NCI-H82 treated with DMSO at 0.1 percent for 48 hours (cell line): ENCODE measurements around the gene KRTAP5-9.
"Not testable (repeated sequence)": the region's sequence is repeated elsewhere in the genome, so short reads cannot be mapped to it uniquely, and the experiment has no call there.

ENCODE experiments used
- DNase-seq: peaks from one replicate; lab custom pipeline; 2025; ENCODE audit not compliant: unreplicated experiment; lab: John Stamatoyannopoulos, UW

KRTAP5-9 gene

DNA sequence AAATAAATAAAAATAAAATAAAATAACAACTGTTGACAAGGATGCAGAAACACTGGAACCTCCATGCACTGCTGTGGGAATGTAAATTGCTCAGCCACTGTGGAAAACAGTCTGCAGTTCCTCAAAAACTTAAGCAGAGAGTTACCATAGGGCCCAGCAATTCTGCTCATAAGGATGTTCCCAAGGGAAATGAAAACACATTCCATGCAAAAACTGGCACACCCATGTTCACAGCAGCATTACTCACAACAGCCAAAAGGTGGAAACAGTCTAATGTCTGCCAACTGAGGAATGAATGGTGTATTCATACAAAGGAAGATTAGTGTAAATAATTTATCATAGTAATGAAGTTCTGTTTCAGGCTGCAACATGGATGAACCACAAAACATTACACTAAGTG, 13.9 kb downstream of the KRTAP5-9 start:
- DNase-seq: no peak

DNA sequence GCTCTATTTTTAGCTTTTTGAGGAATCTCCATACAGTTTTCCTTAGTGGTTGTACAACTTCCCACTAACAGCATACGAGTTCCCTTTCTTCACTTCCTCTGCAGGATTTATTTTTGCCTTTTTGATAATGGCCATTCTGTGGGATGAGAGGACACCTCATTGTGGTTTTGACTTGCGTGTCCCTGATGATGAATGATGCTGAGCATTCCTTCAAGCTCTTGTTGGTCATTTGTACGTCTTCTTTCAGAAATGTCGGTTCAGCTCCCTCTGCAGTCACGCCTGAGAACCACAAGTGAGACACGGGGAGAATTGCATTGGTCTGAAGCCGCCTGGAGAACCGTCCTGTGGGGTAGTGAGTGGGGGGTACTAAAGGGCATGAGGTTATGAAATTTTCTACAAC, 15.2 kb downstream of the KRTAP5-9 start:
- no peak for DNase-seq

DNA sequence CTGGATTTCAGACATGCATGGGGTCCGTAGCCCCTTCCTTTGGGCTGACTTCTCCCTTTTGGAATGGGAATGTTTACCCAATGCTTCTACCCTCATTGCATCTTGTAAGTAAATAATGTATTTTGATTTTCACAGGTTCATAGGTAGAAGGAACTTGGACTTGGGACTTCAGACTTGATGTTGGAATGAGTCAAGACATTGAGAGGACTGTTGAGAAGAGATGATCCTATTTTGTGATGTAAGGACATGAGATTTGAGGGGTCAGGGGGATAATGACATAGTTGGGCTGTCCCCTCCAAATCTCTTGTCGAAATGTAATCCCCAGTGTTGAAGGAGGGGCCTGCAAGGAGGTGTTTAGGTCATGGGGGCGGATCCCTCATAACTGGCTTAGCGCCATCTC, 16.2 kb downstream of the KRTAP5-9 start:
- DNase-seq: no peak

DNA sequence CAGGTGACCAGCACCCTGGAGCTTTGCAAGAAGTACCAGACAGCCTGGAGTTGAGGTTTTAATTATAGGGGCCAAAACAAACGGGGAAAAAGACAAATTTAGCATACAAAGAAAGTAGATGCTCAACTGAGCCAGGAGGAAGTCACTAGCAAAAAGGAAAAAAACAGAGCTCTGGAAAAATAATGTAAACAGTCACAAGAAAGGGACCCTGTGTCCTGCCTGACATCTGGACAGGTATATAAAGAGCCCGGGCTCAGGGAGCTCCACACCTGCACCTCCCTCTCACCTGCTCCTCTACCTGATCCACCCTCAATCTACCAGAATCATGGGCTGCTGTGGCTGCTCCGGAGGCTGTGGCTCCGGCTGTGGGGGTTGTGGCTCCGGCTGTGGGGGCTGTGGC, 17.0 kb downstream of the KRTAP5-9 start, which contains the start of gene KRTAP5-10:
TSS of gene KRTAP5-10 (plus strand) at position 301 of the 400 bp plus-strand sequence. CDS start at position 326, 25 bp downstream.
- DNase-seq: no peak

DNA sequence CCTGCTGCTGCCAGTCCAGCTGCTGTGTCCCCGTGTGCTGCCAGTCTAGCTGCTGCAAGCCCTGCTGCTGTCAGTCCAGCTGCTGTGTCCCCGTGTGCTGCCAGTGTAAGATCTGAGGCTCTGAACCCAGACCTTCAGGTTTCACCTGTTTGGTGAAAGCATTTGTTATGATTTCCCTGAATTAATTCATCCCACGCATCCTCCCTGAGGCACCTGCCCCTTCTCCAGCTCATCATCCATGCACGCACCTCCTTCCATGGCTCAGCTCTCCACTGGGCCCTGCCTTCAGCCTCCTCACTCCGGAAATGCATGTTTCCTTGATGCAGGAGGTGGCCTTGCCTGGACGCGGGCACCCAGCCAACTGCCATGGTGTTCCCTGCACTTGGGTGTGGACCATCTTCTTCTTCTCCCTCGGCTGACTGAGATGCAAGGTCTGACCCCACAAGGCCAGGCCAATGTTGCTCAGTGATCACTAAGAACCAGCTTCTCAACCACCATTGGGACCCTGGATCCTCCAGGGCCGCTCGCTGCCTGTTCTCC, 17.9 kb downstream of the KRTAP5-9 start:
- no peak for DNase-seq

DNA sequence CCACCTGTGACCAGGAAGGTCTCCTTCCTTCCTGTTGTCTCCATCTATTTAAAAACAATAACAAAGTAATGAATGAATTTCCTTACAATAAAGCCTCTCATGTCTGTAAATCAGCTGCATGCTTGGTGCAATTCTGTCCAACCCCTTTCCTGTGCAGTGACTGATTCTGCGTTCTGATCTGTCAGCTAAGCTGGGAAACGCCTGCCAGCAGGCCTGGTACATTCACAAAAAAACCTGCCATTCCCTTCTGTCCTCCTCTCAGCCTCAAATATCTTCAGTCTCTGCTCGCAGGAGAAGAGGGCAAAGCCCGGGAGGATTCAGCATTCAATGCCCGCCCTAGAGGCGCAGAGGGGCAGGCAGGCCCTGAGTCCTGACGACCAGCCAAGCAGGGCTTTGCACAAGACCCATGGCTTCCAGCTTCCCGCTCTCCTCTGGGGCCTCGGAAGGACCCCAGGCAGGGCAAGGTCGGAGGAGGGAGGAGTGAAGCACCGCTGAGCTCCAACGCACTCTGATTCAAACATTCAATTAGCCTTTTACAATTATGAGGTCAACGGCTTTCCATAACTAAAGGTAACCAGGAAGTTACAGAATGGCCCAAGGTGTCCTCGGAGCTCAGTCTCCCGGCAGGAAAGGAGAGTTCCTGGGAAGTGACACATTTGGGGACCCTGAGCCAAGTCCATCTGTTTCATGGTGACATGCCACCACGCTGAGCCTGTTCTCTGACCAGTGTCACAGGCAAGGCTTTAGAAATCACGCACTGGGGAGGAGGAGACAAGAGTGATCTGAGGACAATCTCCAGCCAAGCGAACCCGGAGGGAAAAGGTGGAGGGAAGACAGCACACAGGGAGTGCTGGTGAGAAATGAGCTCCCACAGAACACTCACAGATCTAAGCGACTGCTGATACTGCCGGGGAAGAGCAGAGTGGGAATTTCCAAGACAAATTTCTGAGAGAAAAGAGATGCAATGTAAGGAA, 18.7 kb downstream of the KRTAP5-9 start:
- DNase-seq: not testable (repeated sequence)

DNA sequence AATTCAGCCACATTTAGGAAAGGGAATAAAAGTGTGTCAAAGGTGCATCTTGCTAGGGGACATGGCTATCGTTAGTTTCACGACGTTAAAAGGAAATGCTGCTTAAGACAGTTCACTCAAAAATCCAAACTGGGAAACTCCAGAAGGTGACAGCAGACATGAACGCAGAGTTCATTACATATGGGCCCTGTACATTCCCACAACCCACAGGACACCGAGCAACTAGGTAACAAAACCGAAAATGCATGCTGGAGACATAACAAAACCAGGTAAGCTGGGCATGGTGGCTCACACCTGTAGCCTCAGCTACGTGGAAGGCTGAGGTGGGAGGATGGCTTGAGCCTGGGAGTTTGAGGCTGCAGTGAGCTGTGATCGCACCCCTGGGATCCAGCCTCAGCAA, 19.4 kb downstream of the KRTAP5-9 start:
- not testable (repeated sequence) for DNase-seq

DNA sequence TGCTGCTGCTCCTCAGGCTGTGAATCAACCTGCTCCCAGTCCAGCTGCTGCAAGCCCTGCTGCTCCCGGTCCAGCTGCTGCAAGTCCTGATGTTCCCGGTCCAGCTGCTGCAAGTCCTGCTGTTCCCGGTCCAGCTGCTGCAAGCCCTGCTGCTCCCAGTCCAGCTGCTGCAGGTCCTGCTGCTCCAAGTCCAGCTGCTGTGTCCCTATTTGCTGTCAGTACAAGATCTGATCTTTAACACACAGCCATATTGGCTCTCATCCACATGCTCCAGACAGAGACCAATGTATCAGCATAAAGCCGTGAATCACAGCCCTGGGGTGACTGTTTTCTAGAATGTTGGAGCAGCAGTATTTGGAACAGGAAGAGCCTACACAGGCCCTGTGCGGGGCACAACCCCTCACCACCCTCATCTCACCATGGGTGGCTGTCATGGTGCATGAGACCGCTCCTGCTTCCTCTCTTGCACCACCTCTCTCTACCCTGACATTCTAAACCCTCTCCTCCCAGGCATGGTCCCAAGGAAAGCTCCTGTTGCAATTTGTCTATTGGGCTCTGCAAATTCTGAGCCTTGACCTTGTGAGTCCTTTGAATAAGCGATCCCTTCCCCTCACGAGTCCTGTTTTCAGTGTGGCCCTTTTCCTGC, 20.6 kb downstream of the KRTAP5-9 start:
- no peak for DNase-seq

DNA sequence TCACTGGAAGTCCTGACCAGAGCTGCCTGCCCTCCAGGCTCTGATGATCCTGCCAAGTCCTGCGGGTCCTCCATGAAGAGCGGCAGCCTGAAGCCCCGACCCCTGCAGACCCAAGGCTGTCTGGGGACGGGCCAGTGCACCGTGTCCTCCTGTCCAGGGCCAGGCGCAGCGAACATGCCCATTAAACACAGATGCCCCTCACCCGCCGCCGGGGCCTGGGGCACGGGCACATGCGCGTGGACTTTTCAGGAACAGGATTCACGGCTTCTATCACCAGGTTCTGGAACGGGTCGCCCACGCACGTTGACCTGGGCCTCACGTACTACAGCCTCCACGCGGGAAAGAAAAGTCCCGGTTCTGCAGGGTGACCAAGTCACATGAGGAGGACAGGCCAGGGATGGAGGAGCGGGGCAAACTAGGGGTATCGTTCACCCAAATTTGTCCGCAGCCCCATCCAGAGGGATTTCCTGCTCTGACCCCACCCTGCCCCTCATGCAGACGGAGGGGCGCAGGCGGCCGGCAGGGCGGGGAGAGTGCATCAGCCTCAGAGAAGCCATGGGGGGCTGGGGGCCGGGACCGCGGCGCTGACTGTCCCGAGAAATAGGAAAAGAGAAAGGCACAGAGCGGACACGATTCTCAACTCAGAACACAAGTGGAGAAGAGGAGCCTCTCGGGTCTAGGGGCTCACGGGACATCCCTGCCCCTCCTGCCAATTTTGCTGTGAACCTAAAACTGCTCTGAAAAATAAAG, 23.1 kb downstream of the KRTAP5-9 start:
- DNase-seq: not testable (repeated sequence)

DNA sequence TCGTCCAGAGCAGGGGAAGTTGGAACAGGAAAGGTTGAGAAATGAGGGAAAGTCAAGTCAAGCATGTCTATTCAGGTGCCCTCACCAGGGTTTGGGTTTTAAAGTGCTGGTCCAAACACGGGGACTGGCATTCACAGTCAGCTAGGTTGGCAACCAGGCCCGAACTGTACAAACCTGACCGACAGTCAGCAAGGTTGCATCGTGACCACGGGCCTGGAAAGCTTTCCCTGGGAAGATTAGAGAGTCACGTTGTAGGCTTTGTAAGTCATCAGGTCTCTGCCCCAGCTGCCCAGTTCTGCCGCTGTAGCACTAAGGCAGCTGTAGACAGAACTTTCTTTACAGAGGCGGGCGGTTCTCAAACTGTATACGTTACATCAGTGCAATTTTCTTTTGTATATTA, 24.6 kb downstream of the KRTAP5-9 start:
- DNase-seq: no peak

DNA sequence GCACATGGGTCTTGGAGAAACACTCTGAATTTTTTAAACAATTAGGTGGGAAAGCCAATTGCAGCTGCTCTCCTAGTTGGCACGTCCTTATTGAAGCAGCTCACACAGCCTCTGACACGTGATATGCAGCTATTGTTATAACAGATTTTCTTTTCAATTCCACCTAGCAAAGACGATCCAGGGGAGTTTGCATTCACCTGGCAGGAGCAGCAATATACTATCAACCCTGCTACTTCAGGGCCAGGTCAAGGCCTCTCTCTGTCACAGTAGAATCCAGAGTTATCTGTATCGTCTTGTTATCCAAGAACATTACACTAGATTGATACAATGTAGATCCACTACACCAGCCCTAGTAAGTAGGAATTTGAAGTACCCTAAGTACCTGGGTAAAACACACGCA, 26.2 kb downstream of the KRTAP5-9 start:
- no peak for DNase-seq

DNA sequence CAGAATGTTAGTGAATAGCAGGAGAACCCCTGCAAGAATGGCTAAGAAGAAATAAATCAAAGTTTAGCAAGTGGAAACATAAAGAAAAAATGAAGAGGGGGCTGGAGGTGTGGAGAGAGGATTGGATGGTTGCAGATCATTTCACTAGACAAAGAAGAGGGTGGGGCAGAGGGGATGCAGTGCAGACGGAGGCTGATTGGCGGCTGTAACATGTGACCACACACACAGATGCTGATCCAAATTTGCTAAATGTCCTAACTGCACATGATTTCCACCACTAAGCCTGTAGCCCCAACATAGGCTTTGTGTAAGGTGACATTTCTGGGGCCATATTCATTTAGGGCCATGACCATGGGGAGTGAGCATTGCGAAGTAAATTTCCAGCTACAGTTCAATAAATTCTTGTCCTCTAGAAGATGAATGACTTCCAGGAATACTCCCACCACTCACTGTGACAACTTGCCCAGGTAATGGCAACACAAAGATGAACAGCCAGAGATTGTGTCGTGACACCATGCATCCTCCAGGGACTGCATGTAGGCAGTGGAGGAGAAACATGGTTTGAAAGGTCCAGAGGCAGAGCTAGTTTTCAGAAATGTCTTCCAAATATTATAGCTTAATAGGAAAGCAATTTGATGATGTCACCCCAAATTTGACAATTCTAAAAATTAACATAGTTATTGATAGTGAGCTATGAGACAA, 27.7 kb downstream of the KRTAP5-9 start:
- DNase-seq: no peak

DNA sequence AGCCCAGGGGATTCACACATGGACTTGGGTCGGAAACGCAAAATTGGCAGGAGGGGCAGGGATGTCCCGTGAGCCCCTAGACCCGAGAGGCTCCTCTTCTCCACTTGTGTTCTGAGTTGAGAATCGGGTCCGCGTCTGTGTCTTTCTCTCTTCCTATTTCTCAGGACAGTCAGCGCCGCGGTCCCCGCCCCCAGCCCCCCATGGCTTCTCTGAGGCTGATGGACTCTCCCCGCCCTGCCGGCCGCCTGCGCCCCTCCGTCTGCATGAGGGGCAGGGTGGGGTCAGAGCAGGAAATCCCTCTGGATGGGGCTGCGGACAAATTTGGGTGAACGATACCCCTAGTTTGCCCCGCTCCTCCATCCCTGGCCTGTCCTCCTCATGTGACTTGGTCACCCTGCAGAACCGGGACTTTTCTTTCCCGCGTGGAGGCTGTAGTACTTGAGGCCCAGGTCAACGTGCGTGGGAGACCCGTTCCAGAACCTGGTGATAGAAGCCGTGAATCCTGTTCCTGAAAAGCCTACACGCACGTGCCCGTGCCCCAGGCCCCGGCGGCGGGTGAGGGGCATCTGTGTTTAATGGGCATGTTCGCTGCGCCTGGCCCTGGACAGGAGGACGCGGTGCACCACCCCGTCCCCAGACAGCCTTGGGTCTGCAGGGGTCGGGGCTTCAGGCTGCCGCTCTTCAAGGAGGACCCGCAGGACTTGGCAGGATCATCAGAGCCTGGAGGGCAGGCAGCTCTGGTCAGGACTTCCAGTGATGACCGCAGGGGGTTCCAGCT, 28.7 kb downstream of the KRTAP5-9 start:
- DNase-seq: not testable (repeated sequence)

DNA sequence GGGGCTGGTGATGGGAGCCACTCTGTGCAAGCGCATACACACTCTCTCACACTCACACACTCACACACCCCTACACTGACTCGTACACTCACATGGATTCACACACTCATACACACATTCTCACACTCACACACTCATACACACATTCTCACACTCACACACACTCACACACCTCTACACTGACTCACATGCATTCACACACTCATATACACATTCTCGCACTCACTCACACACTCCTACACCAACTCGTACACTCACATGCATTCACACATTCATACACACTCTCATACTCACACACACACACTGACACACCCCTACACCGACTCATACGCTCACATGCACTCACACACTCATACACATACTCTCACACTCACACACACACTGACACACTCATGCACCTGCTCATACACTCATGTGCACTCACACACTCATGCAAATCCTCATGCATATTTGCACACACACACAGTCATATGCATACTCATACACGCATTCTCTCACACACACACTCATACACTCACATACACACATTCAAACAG, 29.3 kb downstream of the KRTAP5-9 start:
- DNase-seq: no peak

DNA sequence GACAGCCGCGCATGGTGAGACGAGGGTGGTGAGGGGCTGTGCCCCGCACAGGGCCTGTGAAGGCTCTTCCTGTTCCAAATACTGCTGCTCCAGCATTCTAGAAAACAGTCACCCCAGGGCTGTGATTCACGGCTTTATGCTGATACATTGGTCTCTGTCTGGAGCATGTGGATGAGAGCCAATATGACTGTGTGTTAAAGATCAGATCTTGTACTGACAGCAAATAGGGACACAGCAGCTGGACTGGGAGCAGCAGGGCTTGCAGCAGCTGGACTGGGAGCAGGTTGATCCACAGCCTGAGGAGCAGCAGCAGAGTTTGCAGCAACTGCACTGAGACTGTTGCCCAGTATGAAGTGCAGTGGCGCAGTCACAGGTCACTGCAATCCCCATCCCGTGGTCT, 31.3 kb downstream of the KRTAP5-9 start:
- not testable (repeated sequence) for DNase-seq

DNA sequence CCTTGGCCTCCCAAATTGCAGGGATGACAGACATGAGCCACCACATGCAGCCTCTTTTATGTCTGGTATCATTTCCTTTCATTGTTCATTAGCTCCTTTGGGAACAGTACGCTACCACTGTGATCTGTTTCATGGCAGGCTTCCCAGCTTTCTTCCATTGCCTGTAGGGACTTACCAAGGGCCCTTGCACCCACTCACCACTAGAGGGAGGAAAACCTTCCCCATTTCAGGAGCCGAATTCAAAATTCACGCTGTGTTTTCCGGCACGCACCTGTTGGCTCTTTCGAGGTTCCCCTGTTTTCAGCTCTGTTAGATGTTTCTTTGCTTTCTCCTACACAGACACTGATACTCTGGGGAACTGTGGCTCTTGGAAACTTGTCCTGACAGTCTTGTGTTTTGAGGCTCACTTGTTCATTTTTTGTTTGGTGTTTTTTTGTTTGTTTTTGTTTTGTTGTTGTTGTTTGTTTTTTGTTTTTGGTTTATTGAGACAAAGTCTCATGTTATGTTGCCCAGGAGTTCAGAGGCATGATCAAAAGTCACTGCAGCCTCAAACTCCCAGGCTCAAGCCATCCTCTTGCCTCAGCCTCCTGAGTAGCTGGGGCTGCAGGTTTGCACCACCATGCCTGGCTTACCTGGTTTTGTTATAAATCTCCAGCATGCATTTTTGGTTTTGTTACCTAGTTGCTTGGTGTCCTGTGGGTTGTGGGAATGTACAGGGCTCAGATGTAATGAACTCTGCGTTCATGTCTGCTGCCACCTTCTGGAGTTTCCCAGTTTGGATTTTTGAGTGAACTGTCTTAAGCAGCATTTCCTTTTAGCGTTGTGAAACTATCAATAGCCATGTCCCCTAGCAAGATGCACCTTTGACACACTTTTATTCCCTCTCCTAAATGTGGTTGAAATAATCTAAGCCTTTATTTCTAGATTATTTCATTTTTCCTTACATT, 32.1 kb downstream of the KRTAP5-9 start:
- DNase-seq: no peak

DNA sequence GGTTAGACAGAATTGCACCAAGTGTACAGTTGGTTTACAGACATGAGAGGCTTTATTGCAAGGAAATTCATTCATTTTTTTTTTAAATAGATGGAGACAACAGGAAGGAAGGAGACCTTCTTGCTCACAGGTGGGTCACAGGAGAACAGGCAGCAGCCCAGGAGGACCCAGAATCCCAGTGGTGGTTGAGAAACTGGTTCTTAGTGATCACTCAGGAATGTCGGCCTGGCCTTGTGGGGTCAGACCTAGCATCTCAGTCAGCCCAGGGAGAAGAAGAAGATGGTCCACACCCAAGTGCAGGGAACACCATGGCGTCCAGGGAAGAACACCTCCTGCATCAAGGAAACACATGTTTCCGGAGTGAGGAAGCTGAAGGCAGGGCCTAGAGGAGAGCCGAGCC, 33.6 kb downstream of the KRTAP5-9 start:
- DNase-seq: no peak

DNA sequence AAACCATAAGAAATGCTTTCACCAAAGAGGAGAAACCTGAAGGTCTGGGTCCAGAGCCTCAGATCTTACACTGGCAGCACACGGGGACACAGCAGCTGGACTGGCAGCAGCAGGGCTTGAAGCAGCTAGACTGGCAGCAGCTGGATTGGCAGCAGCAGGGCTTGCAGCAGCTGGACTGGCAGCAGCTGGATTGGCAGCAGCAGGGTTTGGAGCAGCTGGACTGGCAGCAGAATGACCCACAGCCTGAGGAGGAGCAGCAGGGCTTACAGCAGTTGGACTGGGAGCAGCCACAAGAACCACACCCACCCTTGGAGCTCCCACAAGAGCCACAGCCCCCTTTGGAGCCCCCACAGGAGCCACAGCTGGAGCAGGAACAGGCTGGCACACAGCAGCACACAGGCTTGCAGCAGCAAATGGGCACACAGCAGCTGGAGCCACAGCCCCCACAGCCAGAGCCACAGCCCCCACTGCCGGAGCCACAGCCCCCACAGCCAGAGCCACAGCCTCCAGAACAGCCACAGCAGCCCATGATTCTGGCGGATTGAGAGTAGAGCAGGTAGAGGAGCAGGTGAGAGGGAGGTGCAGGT, 34.2 kb downstream of the KRTAP5-9 start, which contains the start of gene KRTAP5-11:
TSS of gene KRTAP5-11 (minus strand) at position 567 of the 587 bp plus-strand sequence. CDS start at position 529, 38 bp downstream.
- DNase-seq: no peak
